Occipital lobe (tissue), 2 donors: ENCODE data around the gene AXIN2. TPM values are rescaled to one million over a fixed set of nuclear protein-coding genes. Genes with fewer than 3 reads are reported as not detected.

Source experiments
- DNase-seq: peaks from one replicate; lab custom pipeline; 2025; lab: John Stamatoyannopoulos, UW
- total RNA-seq: library from RNA; depleted of rRNA; stranded (reverse); fragments of >200 nt; gene quantifications from one replicate; pipeline ENCODE4 v1.2.3, GENCODE V29; 2014

Gene AXIN2
- 33.1 TPM for total RNA-seq

GRCh38 chr17:65561452-65562205, at the start of gene AXIN2:
Gene AXIN2 (minus strand): TSS chr17:65561648. CDS start chr17:65558620, 3,028 bp downstream.
- DNase-seq, result peak; percentile 75

GRCh38 chr17:65609749-65610148, 48.3 kb upstream of the AXIN2 start:
- no peak for DNase-seq

- DNase-seq, result no peak
Measured at GRCh38 chr17:65609286-65609685, 47.8 kb upstream of the AXIN2 start.

- no peak for DNase-seq
Measured at GRCh38 chr17:65604070-65604469, 42.6 kb upstream of the AXIN2 start.

- DNase-seq, result no peak
Measured at GRCh38 chr17:65601881-65602280, 40.4 kb upstream of the AXIN2 start.

GRCh38 chr17:65601145-65601544, 39.7 kb upstream of the AXIN2 start:
- DNase-seq, result no peak

- no peak for DNase-seq
Measured at GRCh38 chr17:65600518-65600917, 39.1 kb upstream of the AXIN2 start.

- DNase-seq, result no peak
Measured at GRCh38 chr17:65599650-65600049, 38.2 kb upstream of the AXIN2 start.

GRCh38 chr17:65598746-65599145, 37.3 kb upstream of the AXIN2 start:
- no peak for DNase-seq

GRCh38 chr17:65595071-65595656, 33.7 kb upstream of the AXIN2 start:
- DNase-seq, result no peak

GRCh38 chr17:65593855-65594845, 32.7 kb upstream of the AXIN2 start:
- no peak for DNase-seq

- no peak for DNase-seq
Measured at GRCh38 chr17:65593092-65593854, 31.8 kb upstream of the AXIN2 start.

- DNase-seq, result no peak
Measured at GRCh38 chr17:65592125-65592965, 30.9 kb upstream of the AXIN2 start.

GRCh38 chr17:65589321-65589720, 27.9 kb upstream of the AXIN2 start:
- no peak for DNase-seq

- no peak for DNase-seq
Measured at GRCh38 chr17:65588181-65588808, 26.8 kb upstream of the AXIN2 start.

- DNase-seq, result no peak
Measured at GRCh38 chr17:65587534-65588180, 26.2 kb upstream of the AXIN2 start.

GRCh38 chr17:65586899-65587298, 25.5 kb upstream of the AXIN2 start:
- no peak for DNase-seq

- DNase-seq, result no peak
Measured at GRCh38 chr17:65584604-65585521, 23.4 kb upstream of the AXIN2 start.
